NCI-H1417 (cell line): ENCODE data around the gene ERC2.
A peak's percentile ranks its signal among the peaks of the same experiment; 100 is the strongest.
"Not testable (repeated sequence)": the region's sequence is repeated elsewhere in the genome, so short reads cannot be mapped to it uniquely, and the experiment has no call there.

ENCODE experiments used
- DNase-seq, 3 experiments: peaks; one replicate each; lab custom pipeline; 2025; lab: John Stamatoyannopoulos, UW

The ERC2 gene

GRCh38 chr3:55884066-55884465 is 584.2 kb downstream of the ERC2 start:
- DNase-seq = no peak

GRCh38 chr3:55882006-55882405 is 586.3 kb downstream of the ERC2 start:
- DNase-seq = peak in 1 of 3 experiments; percentile 11

GRCh38 chr3:55880357-55880756 is 587.9 kb downstream of the ERC2 start:
- DNase-seq = no peak

GRCh38 chr3:55879901-55880331 is 588.4 kb downstream of the ERC2 start:
- no peak for DNase-seq

GRCh38 chr3:55877703-55878102 is 590.6 kb downstream of the ERC2 start:
- no peak for DNase-seq

GRCh38 chr3:55876560-55876959 is 591.7 kb downstream of the ERC2 start:
- peak in 1 of 3 experiments; percentile 2 for DNase-seq

GRCh38 chr3:55875113-55875512 is 593.2 kb downstream of the ERC2 start:
- no peak for DNase-seq

GRCh38 chr3:55873523-55874254 is 594.6 kb downstream of the ERC2 start:
- no peak for DNase-seq

GRCh38 chr3:55870594-55870993 is 597.7 kb downstream of the ERC2 start:
- peak; percentile 14 to 70 (median 45) for DNase-seq

- no peak for DNase-seq
Observed at GRCh38 chr3:55868347-55868746, 599.9 kb downstream of the ERC2 start.

GRCh38 chr3:55863028-55863427 is 605.2 kb downstream of the ERC2 start:
- no peak for DNase-seq

- DNase-seq = peak in 2 of 3 experiments; percentile 53 to 75
Observed at GRCh38 chr3:55860049-55860721, 608.1 kb downstream of the ERC2 start.

- peak in 1 of 3 experiments; percentile 16 for DNase-seq
Observed at GRCh38 chr3:55859305-55859704, 609.0 kb downstream of the ERC2 start.

GRCh38 chr3:55858727-55859126 is 609.5 kb downstream of the ERC2 start:
- DNase-seq = no peak

- DNase-seq = no peak
Observed at GRCh38 chr3:55858302-55858701, 610.0 kb downstream of the ERC2 start.

GRCh38 chr3:55857633-55858032 is 610.6 kb downstream of the ERC2 start:
- no peak for DNase-seq

GRCh38 chr3:55855311-55855710 is 613.0 kb downstream of the ERC2 start:
- no peak for DNase-seq

GRCh38 chr3:55854494-55854893 is 613.8 kb downstream of the ERC2 start:
- no peak for DNase-seq

GRCh38 chr3:55852326-55852725 is 615.9 kb downstream of the ERC2 start:
- no peak for DNase-seq

GRCh38 chr3:55842204-55842603 is 626.1 kb downstream of the ERC2 start:
- DNase-seq = no peak

- not testable (repeated sequence) for DNase-seq
Observed at GRCh38 chr3:55831876-55832275, 636.4 kb downstream of the ERC2 start.

- no peak for DNase-seq
Observed at GRCh38 chr3:55828712-55829111, 639.6 kb downstream of the ERC2 start.

GRCh38 chr3:55827786-55828185 is 640.5 kb downstream of the ERC2 start:
- no peak for DNase-seq
